Kidney epithelial cell (primary cell): ENCODE results near the gene RAD51B. TPM values are rescaled to one million over a fixed set of nuclear protein-coding genes. Genes with fewer than 3 reads are reported as not detected.

Source experiments
- DNase-seq: peaks from one replicate; pipeline ENCODE4 v3.0.0-alpha.2; 2010; ENCODE audit warnings: low read depth
- H3K27me3 ChIP-seq: 2 replicates; pipeline ENCODE4 v1.6.0; 2011; ENCODE audit warnings: low read length; ENCODE audit not compliant: control insufficient read depth, insufficient read depth
- H3K36me3 ChIP-seq: 2 replicates; pipeline ENCODE4 v1.5.1; 2011; ENCODE audit warnings: low read length; ENCODE audit not compliant: control insufficient read depth, insufficient read depth
- H3K4me3 ChIP-seq: 2 replicates; pipeline ENCODE4 v1.5.1; 2011; ENCODE audit warnings: low read depth, mild to moderate bottlenecking, control low read depth, low read length
- total RNA-seq: library from RNA; depleted of rRNA; stranded (reverse); fragments of >200 nt; gene quantifications from 2 replicates; pipeline ENCODE4 v1.2.3, GENCODE V29; 2015
- TF ChIP-seq, protein P1 (sequence below): IDR thresholded peaks from 2 replicates; pipeline ENCODE4 v1.5.1; 2011; ENCODE audit warnings: mild to moderate bottlenecking, moderate library complexity, low read length, control low read depth, inconsistent platforms; ENCODE audit not compliant: insufficient read depth, poor library complexity, severe bottlenecking

Gene RAD51B
- total RNA-seq, 1 donor from 2014 or later, result 9.5 TPM

DNA sequence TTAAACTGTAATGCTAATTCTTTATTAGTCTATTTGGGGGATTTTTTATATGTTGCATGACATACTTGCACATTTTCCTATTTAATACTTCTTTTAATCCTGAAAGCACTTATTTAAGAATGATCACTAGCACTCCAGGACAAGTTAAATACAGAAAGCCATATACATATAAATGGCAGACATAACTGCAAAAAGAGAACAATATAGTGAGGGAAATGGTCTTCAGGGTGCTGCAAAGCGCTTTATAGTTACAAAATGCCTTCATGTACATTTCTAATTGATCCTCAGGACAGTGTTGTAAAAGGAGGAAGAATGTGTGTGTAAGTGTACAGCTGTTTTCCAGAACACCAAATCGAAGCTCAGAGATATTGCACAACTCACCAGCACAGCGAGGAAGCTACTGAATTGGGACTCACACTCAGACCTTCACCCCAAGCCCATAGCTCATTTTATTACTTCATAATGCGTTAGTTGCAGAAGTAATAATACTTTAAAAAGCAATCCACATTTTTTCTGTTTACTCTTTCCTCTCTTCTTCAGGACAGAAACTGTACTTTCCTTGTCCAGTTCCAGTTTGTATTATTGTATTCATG lies 428.2 kb downstream of the RAD51B start:
- H3K36me3 ChIP-seq, result no peaks in the 10 kb centered on the region
- DNase-seq, result no peak
- no peak overlapping the region for H3K4me3 ChIP-seq
- TF ChIP-seq, protein P1, sequence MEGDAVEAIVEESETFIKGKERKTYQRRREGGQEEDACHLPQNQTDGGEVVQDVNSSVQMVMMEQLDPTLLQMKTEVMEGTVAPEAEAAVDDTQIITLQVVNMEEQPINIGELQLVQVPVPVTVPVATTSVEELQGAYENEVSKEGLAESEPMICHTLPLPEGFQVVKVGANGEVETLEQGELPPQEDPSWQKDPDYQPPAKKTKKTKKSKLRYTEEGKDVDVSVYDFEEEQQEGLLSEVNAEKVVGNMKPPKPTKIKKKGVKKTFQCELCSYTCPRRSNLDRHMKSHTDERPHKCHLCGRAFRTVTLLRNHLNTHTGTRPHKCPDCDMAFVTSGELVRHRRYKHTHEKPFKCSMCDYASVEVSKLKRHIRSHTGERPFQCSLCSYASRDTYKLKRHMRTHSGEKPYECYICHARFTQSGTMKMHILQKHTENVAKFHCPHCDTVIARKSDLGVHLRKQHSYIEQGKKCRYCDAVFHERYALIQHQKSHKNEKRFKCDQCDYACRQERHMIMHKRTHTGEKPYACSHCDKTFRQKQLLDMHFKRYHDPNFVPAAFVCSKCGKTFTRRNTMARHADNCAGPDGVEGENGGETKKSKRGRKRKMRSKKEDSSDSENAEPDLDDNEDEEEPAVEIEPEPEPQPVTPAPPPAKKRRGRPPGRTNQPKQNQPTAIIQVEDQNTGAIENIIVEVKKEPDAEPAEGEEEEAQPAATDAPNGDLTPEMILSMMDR, result no peak
- H3K27me3 ChIP-seq, result no peaks in the 10 kb centered on the region

DNA sequence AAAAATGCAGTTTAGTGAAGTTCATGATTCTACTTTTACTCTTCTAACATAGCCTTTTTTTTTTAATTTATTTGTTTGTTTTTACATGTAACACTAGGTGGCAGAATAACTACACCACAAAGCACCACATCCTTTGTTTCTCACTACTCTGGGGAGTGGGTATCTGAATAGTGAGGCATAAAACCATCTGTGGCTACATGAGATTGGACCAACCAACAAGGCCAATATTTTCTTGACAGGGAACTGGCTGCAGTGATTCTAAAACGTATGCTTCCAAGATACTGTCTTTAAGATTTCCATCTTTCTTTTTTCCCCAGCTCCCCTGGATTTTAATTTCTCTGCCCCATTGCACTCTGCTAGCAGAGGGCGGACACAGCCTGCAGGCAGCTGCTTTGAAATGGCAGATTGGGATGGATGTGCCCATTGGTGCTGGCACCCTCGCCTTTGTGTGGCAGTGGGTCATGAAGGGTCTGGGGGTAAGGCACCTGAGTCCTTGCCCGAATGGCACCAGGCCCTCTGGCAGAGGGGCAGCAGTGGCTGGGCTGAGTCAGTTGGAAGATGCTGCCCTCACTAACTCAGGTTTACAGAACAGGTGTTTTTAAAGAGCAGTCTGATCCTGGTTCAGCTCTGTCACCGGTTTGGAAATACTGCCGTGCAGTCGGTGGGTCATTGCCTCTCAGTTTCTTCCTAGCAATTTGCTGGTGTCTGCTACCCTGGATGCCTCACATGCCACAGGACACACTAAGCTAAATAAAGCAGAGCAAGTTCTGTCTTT lies 429.1 kb downstream of the RAD51B start:
- TF ChIP-seq, protein P1, result peak; percentile 30
- no peak overlapping the region for H3K4me3 ChIP-seq
- H3K36me3 ChIP-seq, result no peaks in the 10 kb centered on the region
- DNase-seq, result no peak
- H3K27me3 ChIP-seq, result no peaks in the 10 kb centered on the region

DNA sequence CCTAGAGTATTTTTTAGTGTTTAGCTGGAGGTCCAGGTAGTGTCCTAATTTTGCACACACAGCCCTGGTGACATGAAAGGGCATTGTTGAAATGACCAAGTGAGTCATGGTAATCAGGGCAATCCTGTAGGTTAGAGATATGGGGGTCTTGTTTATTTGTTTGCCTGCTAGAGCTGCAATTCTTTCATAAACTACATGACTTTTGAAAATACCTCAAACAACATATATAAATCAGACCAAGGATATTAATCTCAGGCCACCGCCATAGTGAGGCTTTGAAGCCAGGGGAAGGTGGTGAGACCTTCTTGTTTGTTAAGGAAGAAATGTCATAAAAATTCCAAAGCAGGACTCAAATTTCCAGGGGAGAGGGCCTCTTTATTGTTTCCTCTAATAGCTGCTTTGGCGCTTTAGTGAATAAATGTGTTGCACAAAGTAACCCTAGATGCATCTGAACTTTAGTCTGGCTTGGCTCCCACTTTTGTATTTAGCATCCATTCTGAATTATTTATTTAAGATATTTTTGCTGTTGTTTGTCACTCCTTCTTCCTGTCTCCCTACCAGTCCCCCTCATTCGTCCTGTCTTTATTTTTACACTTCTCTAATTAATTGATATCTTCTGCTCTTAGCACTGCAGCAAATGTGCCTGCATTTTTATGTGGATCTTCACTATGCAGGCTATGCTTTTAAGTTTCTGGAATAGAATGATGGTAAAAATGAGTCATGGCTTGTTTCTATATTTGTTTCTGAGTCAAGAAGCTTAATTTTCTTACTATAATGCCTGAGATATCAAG lies 430.3 kb downstream of the RAD51B start:
- Histone ChIP-seq H3K4me3 (no peak overlapping the region), H3K27me3 (no peaks in the 10 kb centered on the region), H3K36me3 (no peaks in the 10 kb centered on the region)
- no peak for DNase-seq
- TF ChIP-seq, protein P1, result no peak

DNA sequence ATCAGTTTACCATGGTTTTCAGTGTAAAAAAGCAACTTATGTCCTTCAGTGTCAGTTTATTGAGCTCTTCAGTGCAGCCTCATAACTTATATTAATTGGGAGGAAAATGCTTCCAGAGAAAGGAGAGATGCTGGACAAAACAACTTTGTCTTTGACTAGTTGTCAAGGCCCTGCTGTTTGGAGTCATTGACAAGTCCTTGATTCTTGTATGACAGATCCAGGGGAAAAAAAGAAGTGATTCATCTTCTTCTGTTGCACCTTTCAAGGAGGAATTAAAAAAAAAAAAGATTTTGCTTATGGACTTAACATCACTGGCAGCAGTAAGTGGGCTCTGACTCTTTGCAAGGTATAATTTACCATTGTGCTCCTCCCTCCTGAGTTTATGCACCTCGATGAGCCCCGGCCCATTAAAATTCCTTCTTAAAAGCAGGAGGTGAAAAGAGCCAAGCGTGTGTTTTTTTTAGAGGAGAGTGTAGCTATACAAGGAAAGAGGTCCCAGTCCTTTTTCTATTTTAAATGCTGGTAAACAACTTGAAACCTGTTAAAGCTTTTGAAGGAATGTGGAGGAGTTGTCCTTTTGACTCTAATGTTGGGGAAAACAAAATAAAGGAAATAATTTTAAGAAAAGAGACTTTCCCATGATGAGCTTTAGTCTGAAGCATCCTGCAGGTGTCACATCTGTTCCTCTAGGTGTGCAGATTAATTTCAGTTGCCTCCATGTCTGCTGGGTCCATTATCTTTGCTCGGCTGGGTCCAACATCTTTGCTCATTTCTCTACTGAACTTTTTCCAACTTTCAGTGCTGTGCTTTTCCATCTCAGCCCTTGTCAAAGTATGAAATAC lies 431.6 kb downstream of the RAD51B start:
- no peak overlapping the region for H3K4me3 ChIP-seq
- no peaks in the 10 kb centered on the region for H3K36me3 ChIP-seq
- no peak for DNase-seq
- TF ChIP-seq, protein P1, result peak; percentile 8
- no peaks in the 10 kb centered on the region for H3K27me3 ChIP-seq

DNA sequence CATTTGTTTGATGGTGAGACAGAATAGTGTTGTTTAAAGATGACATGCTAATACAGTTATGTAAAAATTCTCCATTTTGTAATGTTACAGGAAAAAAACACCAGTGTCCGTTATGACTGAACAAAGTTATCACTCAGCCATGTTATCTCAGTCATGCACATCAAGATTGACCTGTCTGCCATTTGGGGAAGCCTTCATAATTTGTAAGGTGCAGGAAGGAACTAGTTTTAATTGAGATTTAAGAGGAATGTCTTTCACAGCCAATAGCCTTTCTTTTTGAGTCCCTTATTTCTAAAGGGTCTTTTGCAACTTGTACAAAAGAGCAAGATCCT lies 432.2 kb downstream of the RAD51B start:
- no peaks in the 10 kb centered on the region for H3K36me3 ChIP-seq
- DNase-seq, result no peak

More for the DNA sequence above, 432.2 kb downstream of the RAD51B start:
- Histone ChIP-seq H3K4me3 (no peak overlapping the region), H3K27me3 (no peaks in the 10 kb centered on the region)
- TF ChIP-seq, protein P1, result no peak
